HG03039 (cell line): ENCODE measurements around the gene PAQR7.

Experiments used
- ATAC-seq: cut with Tn5 transposase; IDR thresholded peaks from one replicate; pipeline ENCODE4 v1.9.1; 2021; ENCODE audit warnings: mild to moderate bottlenecking, moderate library complexity; ENCODE audit not compliant: unreplicated experiment

PAQR7 gene

GRCh38 chr1:25874635-25875153 is 814 bp downstream of the PAQR7 start:
- ATAC-seq = no peak

- no peak for ATAC-seq
Measured at GRCh38 chr1:25874209-25874608, 1.3 kb downstream of the PAQR7 start.

- no peak for ATAC-seq
Measured at GRCh38 chr1:25873120-25873519, 2.4 kb downstream of the PAQR7 start.

- ATAC-seq = no peak
Measured at GRCh38 chr1:25872713-25873112, 2.8 kb downstream of the PAQR7 start.

GRCh38 chr1:25871704-25872494 is 3.6 kb downstream of the PAQR7 start:
- ATAC-seq = no peak

GRCh38 chr1:25871086-25871703 is 4.3 kb downstream of the PAQR7 start:
- ATAC-seq = no peak

GRCh38 chr1:25870614-25871013 is 4.9 kb downstream of the PAQR7 start:
- ATAC-seq = no peak

- no peak for ATAC-seq
Measured at GRCh38 chr1:25869909-25870606, 5.5 kb downstream of the PAQR7 start.

GRCh38 chr1:25867210-25867991 is 8.1 kb downstream of the PAQR7 start:
- no peak for ATAC-seq

GRCh38 chr1:25866288-25866687 is 9.2 kb downstream of the PAQR7 start:
- no peak for ATAC-seq

GRCh38 chr1:25864434-25864833 is 11.1 kb downstream of the PAQR7 start:
- ATAC-seq = no peak

GRCh38 chr1:25863486-25864262 is 11.8 kb downstream of the PAQR7 start:
- ATAC-seq = no peak

- ATAC-seq = no peak
Measured at GRCh38 chr1:25862785-25863485, 12.6 kb downstream of the PAQR7 start.

GRCh38 chr1:25861316-25862286 is 13.9 kb downstream of the PAQR7 start:
- ATAC-seq = no peak

GRCh38 chr1:25858906-25859789 is 16.4 kb downstream of the PAQR7 start, which contains the start of gene AUNIP:
AUNIP (minus strand) TSS chr1:25859457; CDS start chr1:25859357, 100 bp downstream.
- ATAC-seq = peak; percentile 74

GRCh38 chr1:25858494-25858893 is 17.0 kb downstream of the PAQR7 start:
- no peak for ATAC-seq

- ATAC-seq = no peak
Measured at GRCh38 chr1:25856856-25857255, 18.7 kb downstream of the PAQR7 start.
